ENCODE measurements around the gene UNC50.
"Not testable (repeated sequence)": the region's sequence is repeated elsewhere in the genome, so short reads cannot be mapped to it uniquely, and the experiment has no call there.

UNC50 gene

GRCh38 chr2:98658816-98659490, 50.6 kb downstream of the UNC50 start:
- Mint-ChIP-seq H3K9me3 (no peaks in the 10 kb centered on the region), H3K4me1 (peaks cover 56% of the 10 kb centered on the region), H3K27ac (peak overlapping the region; percentile 95), H3K36me3 (peaks cover 24% of the 10 kb centered on the region), H3K4me3 (peak overlapping the region; percentile 72)
- DNase-seq (ENCODE audit: low spot score in 2 of 2) (peak in 1 of 2 donors; percentile 75), ATAC-seq (peak; percentile 68)

- peak overlapping the region; percentile 72 for H3K4me3 Mint-ChIP-seq
- H3K4me1 Mint-ChIP-seq, result peaks cover 54% of the 10 kb centered on the region
- H3K9me3 Mint-ChIP-seq; DNase-seq (ENCODE audit: low spot score in 2 of 2): not testable (repeated sequence)
- H3K27ac Mint-ChIP-seq, result peak overlapping the region; percentile 95
- ATAC-seq, result peak; percentile 68
- H3K36me3 Mint-ChIP-seq, result peaks cover 20% of the 10 kb centered on the region
Measured at GRCh38 chr2:98659491-98659840, 51.1 kb downstream of the UNC50 start.

GRCh38 chr2:98663511-98664090, 55.2 kb downstream of the UNC50 start:
- H3K4me1 Mint-ChIP-seq, result peaks cover 62% of the 10 kb centered on the region
- H3K4me3 Mint-ChIP-seq, result peak overlapping the region; percentile 72

GRCh38 chr2:98664323-98664722, 55.9 kb downstream of the UNC50 start:
- peaks cover 9% of the 10 kb centered on the region for H3K9me3 Mint-ChIP-seq
- DNase-seq (ENCODE audit: low spot score in 2 of 2), result no peak
- ATAC-seq, result peak; percentile 62
- H3K27ac Mint-ChIP-seq, result peak overlapping the region; percentile 95
- H3K36me3 Mint-ChIP-seq, result peaks cover 28% of the 10 kb centered on the region
- peak overlapping the region; percentile 72 for H3K4me3 Mint-ChIP-seq
- H3K4me1 Mint-ChIP-seq, result peaks cover 61% of the 10 kb centered on the region

More at GRCh38 chr2:98663511-98664090, 55.2 kb downstream of the UNC50 start:
- DNase-seq (ENCODE audit: low spot score in 2 of 2) (no peak), ATAC-seq (peak; percentile 71)
- H3K36me3 Mint-ChIP-seq, result peaks cover 28% of the 10 kb centered on the region
- peaks cover 9% of the 10 kb centered on the region for H3K9me3 Mint-ChIP-seq
- H3K27ac Mint-ChIP-seq, result peak overlapping the region; percentile 95

GRCh38 chr2:98665677-98666076, 57.3 kb downstream of the UNC50 start:
- peaks cover 56% of the 10 kb centered on the region for H3K4me1 Mint-ChIP-seq
- H3K36me3 Mint-ChIP-seq, result peaks cover 28% of the 10 kb centered on the region

More at GRCh38 chr2:98665677-98666076, 57.3 kb downstream of the UNC50 start:
- peaks cover 11% of the 10 kb centered on the region for H3K9me3 Mint-ChIP-seq
- no peak for ATAC-seq
- DNase-seq (ENCODE audit: low spot score in 2 of 2), result no peak
- peak overlapping the region; percentile 95 for H3K27ac Mint-ChIP-seq
- no peak overlapping the region for H3K4me3 Mint-ChIP-seq
